ENCODE data around the gene NUDT8.

- TF ChIP-seq SUZ12 (IDR thresholded peaks at IDR 0.05) (no peak), SP1 (IDR thresholded peaks at IDR 0.05) (no peak), FOXM1 (IDR thresholded peaks at IDR 0.05; ENCODE audit: borderline replicate concordance) (no peak), BHLHE40 (IDR thresholded peaks at IDR 0.05; ENCODE audit: borderline replicate concordance) (no peak), TARDBP (IDR thresholded peaks at IDR 0.05) (no peak), CTBP1 (IDR thresholded peaks at IDR 0.05; ENCODE audit: borderline replicate concordance) (no peak)
These were observed 1.2 kb upstream of the NUDT8 start for GRCh38 chr11:67630943-67631331.
